GM21528 (cell line): ENCODE measurements around the gene PLK2.

Experiments
- ATAC-seq: cut with Tn5 transposase; IDR thresholded peaks from one replicate; pipeline ENCODE4 v1.9.1; 2021; ENCODE audit warnings: mild to moderate bottlenecking, moderate library complexity; ENCODE audit not compliant: unreplicated experiment, low FRiP score

Gene PLK2

GRCh38 chr5:58481066-58481676, 21.3 kb upstream of the PLK2 start:
- ATAC-seq = no peak

GRCh38 chr5:58477760-58478376, 18.0 kb upstream of the PLK2 start:
- no peak for ATAC-seq

- ATAC-seq = no peak
Observed at GRCh38 chr5:58475404-58475803, 15.5 kb upstream of the PLK2 start.

- ATAC-seq = no peak
Observed at GRCh38 chr5:58469896-58470295, 10.0 kb upstream of the PLK2 start.

GRCh38 chr5:58466939-58467338, 7.1 kb upstream of the PLK2 start:
- ATAC-seq = peak; percentile 99

- ATAC-seq = no peak
Observed at GRCh38 chr5:58462623-58463230, 2.8 kb upstream of the PLK2 start.

- ATAC-seq = no peak
Observed at GRCh38 chr5:58462154-58462553, 2.3 kb upstream of the PLK2 start.

- ATAC-seq = peak; percentile 83
Observed at GRCh38 chr5:58460732-58461286, 923 bp upstream of the PLK2 start.

- ATAC-seq = peak; percentile 3
Observed at GRCh38 chr5:58459146-58460001, 512 bp downstream of the PLK2 start.

GRCh38 chr5:58458743-58459145, 1.1 kb downstream of the PLK2 start:
- ATAC-seq = no peak

- no peak for ATAC-seq
Observed at GRCh38 chr5:58458141-58458742, 1.6 kb downstream of the PLK2 start.

- ATAC-seq = no peak
Observed at GRCh38 chr5:58457050-58457449, 2.8 kb downstream of the PLK2 start.

GRCh38 chr5:58456486-58456885, 3.4 kb downstream of the PLK2 start:
- ATAC-seq = no peak

GRCh38 chr5:58456026-58456425, 3.9 kb downstream of the PLK2 start:
- ATAC-seq = no peak

GRCh38 chr5:58455480-58455879, 4.4 kb downstream of the PLK2 start:
- ATAC-seq = no peak

GRCh38 chr5:58455066-58455465, 4.8 kb downstream of the PLK2 start:
- ATAC-seq = no peak

GRCh38 chr5:58454025-58454424, 5.9 kb downstream of the PLK2 start:
- no peak for ATAC-seq

GRCh38 chr5:58453306-58453705, 6.6 kb downstream of the PLK2 start:
- ATAC-seq = no peak

- no peak for ATAC-seq
Observed at GRCh38 chr5:58452566-58453258, 7.2 kb downstream of the PLK2 start.
